HCT116 (cell line): ENCODE measurements around the gene PDE8A. TPM values are rescaled to one million over a fixed set of nuclear protein-coding genes. Genes with fewer than 3 reads are reported as not detected.

Experiments
- ATAC-seq: fragments of 200-7000 bp; cut with Tn5 transposase; 2 replicates; pipeline ENCODE4 v1.9.1; 2020; ENCODE audit warnings: mild to moderate bottlenecking, moderate library complexity
- BruUV-seq: library from RNA; stranded (reverse); fragments of 400-500 nt; replicated peaks from 2 replicates; lab custom pipeline; 2021; lab: Mats Ljungman, UMichigan
- CTCF ChIA-PET: fragments of 300-600 bp; sonication (Branson Sonifier 250); formaldehyde crosslinking; loops from one replicate; lab custom pipeline; 2021; ENCODE audit warnings: antibody characterized with exemption; lab: Charles Lee
- POLR2A ChIA-PET: fragments of 300-600, 350-600 bp; sonication (Branson Sonifier 250); formaldehyde crosslinking; loops from one replicate; lab custom pipeline; 2021; ENCODE audit warnings: antibody characterized with exemption; lab: Charles Lee
- RAD21 ChIA-PET, 2 experiments: fragments of 300-600 bp; sonication (Branson Sonifier 250); formaldehyde crosslinking; loops; one replicate each; lab custom pipeline; 2023; ENCODE audit warnings: low total read pairs in 2 of 2; ENCODE audit not compliant: uncharacterized antibody in 2 of 2, unreplicated experiment in 2 of 2, low non-redundant PET in 1 of 2; lab: Charles Lee
- DNase-seq: peaks from one replicate; pipeline ENCODE4 v3.0.0-alpha.2; 2010; ENCODE audit warnings: low read depth, low spot score
- H2AFZ ChIP-seq: fragments of 200-600 bp; shearing (Covaris generic), sonication (generic); 2 replicates; pipeline ENCODE4 v1.6.1; 2017; ENCODE audit warnings: low read depth, mixed run types, mixed read lengths, antibody characterized with exemption, low read length; ENCODE audit not compliant: poor library complexity, severe bottlenecking
- H3K27ac ChIP-seq: 2 replicates; pipeline ENCODE4 v1.5.1; 2012; ENCODE audit warnings: low read depth, low read length
- H3K27me3 ChIP-seq: fragments of 200-600 bp; sonication (generic); 2 replicates; pipeline ENCODE4 v1.6.1; 2016; ENCODE audit warnings: mixed run types, low read length, mixed read lengths; ENCODE audit not compliant: insufficient read depth
- H3K36me3 ChIP-seq, 2 experiments: fragments of 200-500 bp in 1 of 2; fragments of 200-600 bp in 1 of 2; sonication (Bioruptor generic) in 1 of 2; sonication (generic) in 1 of 2; 2 replicates each; pipeline versions ENCODE4 v1.5.1 to v1.6.1; 2014 to 2016; ENCODE audit warnings: low read length in 2 of 2, inconsistent platforms in 1 of 2, mixed read lengths in 1 of 2, mixed run types in 1 of 2; ENCODE audit not compliant: insufficient read depth in 2 of 2, control insufficient read depth in 1 of 2
- H3K4me1 ChIP-seq, 2 experiments: fragments of 200-600 bp in 1 of 2; sonication (generic) in 1 of 2; 2 replicates each; pipeline versions ENCODE4 v1.5.1 to v1.6.1; 2012 to 2017; ENCODE audit warnings: low read length in 2 of 2, inconsistent platforms in 1 of 2, mild to moderate bottlenecking in 1 of 2, mixed read lengths in 1 of 2, mixed run types in 1 of 2, moderate library complexity in 1 of 2; ENCODE audit not compliant: insufficient read depth in 2 of 2, control insufficient read depth in 1 of 2
- H3K4me2 ChIP-seq: fragments of 200-600 bp; sonication (generic); 2 replicates; pipeline ENCODE4 v1.6.1; 2017; ENCODE audit warnings: mixed run types, low read length, mixed read lengths
- H3K4me3 ChIP-seq, 2 experiments: fragments of 200-600 bp in 1 of 2; sonication (generic) in 1 of 2; replicated peaks in 1 of 2; 2 replicates each; pipeline ENCODE4 v1.5.1; 2011 to 2016; ENCODE audit warnings: low read length in 2 of 2, control low read depth in 1 of 2, low read depth in 1 of 2, mild to moderate bottlenecking in 1 of 2, mixed read lengths in 1 of 2, mixed run types in 1 of 2
- H3K79me2 ChIP-seq: fragments of 200-600 bp; sonication (generic); 2 replicates; pipeline ENCODE4 v1.6.1; 2017; ENCODE audit warnings: mild to moderate bottlenecking, mixed run types, low read length, moderate library complexity, mixed read lengths; ENCODE audit not compliant: insufficient read depth
- H3K9ac ChIP-seq: fragments of 200-600 bp; sonication (generic); 2 replicates; pipeline ENCODE4 v1.6.1; 2016; ENCODE audit warnings: low read length, mixed read lengths
- H3K9me2 ChIP-seq: fragments of 200-600 bp; sonication (generic), shearing (Covaris generic); 2 replicates; pipeline ENCODE4 v1.6.1; 2017; ENCODE audit warnings: mixed run types, mild to moderate bottlenecking, moderate library complexity; ENCODE audit not compliant: insufficient read depth
- H3K9me3 ChIP-seq, 2 experiments: fragments of 200-500 bp in 1 of 2; fragments of 200-600 bp in 1 of 2; sonication (Bioruptor generic) in 1 of 2; sonication (generic) in 1 of 2; 2 replicates each; pipeline ENCODE4 v1.6.1; 2014 to 2017; ENCODE audit warnings: low read length in 2 of 2, mixed read lengths in 2 of 2, inconsistent platforms in 1 of 2, low read depth in 1 of 2, mild to moderate bottlenecking in 1 of 2, mixed run types in 1 of 2, moderate library complexity in 1 of 2; ENCODE audit not compliant: control insufficient read depth in 1 of 2, insufficient read depth in 1 of 2
- H4K20me1 ChIP-seq: fragments of 200-600 bp; sonication (generic), shearing (Covaris generic); 2 replicates; pipeline ENCODE4 v1.6.1; 2017; ENCODE audit warnings: mixed run types, mild to moderate bottlenecking, moderate library complexity; ENCODE audit not compliant: insufficient read depth
- ELF1 ChIP-seq: IDR thresholded peaks from 2 replicates; pipeline ENCODE4 v1.6.1; 2012; ENCODE audit warnings: low read depth, borderline replicate concordance
- EZH2phosphoT487 ChIP-seq: fragments of 200-600 bp; IDR thresholded peaks from 2 replicates; pipeline ENCODE4 v1.6.1; 2018; ENCODE audit warnings: antibody characterized with exemption, borderline replicate concordance
- FOSL1 ChIP-seq: IDR thresholded peaks from 2 replicates; pipeline ENCODE4 v1.6.1; 2012; ENCODE audit warnings: low read depth
- JUND ChIP-seq: IDR thresholded peaks from 2 replicates; pipeline ENCODE4 v1.6.1; 2012
- MAX ChIP-seq: IDR thresholded peaks from 2 replicates; pipeline ENCODE4 v1.6.1; 2012
- POLR2AphosphoS5 ChIP-seq: IDR thresholded peaks from 2 replicates; pipeline ENCODE4 v1.6.1; 2011; ENCODE audit warnings: mild to moderate bottlenecking, low read depth, low read length, moderate library complexity
- TCF7L2 ChIP-seq: IDR thresholded peaks from 2 replicates; pipeline ENCODE4 v1.7.0; 2011; ENCODE audit warnings: borderline replicate concordance, inconsistent platforms; ENCODE audit not compliant: insufficient read depth, insufficient read length; ENCODE audit errors: extremely low read depth
- intact Hi-C: fragments of 100-400 bp; cut with micrococcal nuclease; formaldehyde crosslinking; loops from 2 replicates; pipeline ENCODE4 v1.10.0; 2022
- total RNA-seq: library from RNA; stranded (reverse); gene quantifications from one replicate; pipeline ENCODE4 v1.2.1, GENCODE V29; 2021; ENCODE audit not compliant: unreplicated experiment
- TF ChIP-seq, protein P1 (sequence below): IDR thresholded peaks from 2 replicates; pipeline ENCODE4 v1.6.1; 2012; ENCODE audit warnings: low read depth

The PDE8A gene
- total RNA-seq, 1 experiment from 2014 or later: 37.8 TPM

GRCh38 chr15:84983711-84984110 is 2.1 kb downstream of the PDE8A start:
- Histone ChIP-seq H4K20me1 (peaks cover 7% of the 10 kb centered on the region; the same call in 1 of the 2 replicates), H3K4me2 (peak overlapping the region; percentile 92; the same call in 1 of the 2 replicates), H3K36me3 (no peaks in the 10 kb centered on the region), H3K4me1 (peaks cover 10 to 31% of the 10 kb centered on the region in 2 experiments; a peak in 3 of 4 replicates), H3K27me3 (no peaks in the 10 kb centered on the region), H2AFZ (no peak overlapping the region), H3K9me2 (no peaks in the 10 kb centered on the region), H3K79me2 (peaks cover 61% of the 10 kb centered on the region), H3K4me3 (no peak overlapping the region), H3K9ac (no peak overlapping the region), H3K27ac (no peak overlapping the region), H3K9me3 (no peaks in the 10 kb centered on the region)
- DNase-seq (no peak), ATAC-seq (no peak)
- ChIA-PET CTCF (no interaction called here), POLR2A (no interaction called here), RAD21 (no interaction called here)
- TF ChIP-seq POLR2AphosphoS5 (no peak), FOSL1 (no peak), JUND (no peak), EZH2phosphoT487 (no peak), TCF7L2 (no peak)
- TF ChIP-seq, protein P1, sequence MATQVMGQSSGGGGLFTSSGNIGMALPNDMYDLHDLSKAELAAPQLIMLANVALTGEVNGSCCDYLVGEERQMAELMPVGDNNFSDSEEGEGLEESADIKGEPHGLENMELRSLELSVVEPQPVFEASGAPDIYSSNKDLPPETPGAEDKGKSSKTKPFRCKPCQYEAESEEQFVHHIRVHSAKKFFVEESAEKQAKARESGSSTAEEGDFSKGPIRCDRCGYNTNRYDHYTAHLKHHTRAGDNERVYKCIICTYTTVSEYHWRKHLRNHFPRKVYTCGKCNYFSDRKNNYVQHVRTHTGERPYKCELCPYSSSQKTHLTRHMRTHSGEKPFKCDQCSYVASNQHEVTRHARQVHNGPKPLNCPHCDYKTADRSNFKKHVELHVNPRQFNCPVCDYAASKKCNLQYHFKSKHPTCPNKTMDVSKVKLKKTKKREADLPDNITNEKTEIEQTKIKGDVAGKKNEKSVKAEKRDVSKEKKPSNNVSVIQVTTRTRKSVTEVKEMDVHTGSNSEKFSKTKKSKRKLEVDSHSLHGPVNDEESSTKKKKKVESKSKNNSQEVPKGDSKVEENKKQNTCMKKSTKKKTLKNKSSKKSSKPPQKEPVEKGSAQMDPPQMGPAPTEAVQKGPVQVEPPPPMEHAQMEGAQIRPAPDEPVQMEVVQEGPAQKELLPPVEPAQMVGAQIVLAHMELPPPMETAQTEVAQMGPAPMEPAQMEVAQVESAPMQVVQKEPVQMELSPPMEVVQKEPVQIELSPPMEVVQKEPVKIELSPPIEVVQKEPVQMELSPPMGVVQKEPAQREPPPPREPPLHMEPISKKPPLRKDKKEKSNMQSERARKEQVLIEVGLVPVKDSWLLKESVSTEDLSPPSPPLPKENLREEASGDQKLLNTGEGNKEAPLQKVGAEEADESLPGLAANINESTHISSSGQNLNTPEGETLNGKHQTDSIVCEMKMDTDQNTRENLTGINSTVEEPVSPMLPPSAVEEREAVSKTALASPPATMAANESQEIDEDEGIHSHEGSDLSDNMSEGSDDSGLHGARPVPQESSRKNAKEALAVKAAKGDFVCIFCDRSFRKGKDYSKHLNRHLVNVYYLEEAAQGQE: no peak
- intact Hi-C loops: loop anchor here (2.0 kb wide), 1 partner anchor 61 kb away; no protein-coding TSS in a partner anchor
- BruUV-seq: no TSS peak

DNA sequence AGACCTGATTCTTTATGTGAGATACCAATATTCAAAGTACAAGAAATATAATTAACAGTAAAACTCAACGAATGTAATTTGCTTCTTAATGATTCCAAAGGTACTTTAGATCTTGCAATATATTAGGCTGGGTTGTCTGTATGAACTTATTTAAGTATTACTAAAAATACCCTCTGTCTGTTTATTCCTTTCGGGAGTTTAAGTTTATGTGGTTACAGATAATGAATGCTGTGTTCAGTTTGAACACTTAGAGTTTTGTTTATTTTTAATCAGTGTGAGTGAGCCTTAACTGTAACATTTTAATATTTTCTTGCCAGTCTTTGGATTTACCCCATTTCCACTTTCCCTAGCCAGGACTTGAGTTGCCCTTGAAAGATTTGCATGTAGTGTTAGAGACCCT is 3.5 kb downstream of the PDE8A start:
- ChIA-PET POLR2A (no interaction called here), CTCF (no interaction called here), RAD21 (no interaction called here)
- Histone ChIP-seq H4K20me1 (peaks cover 7% of the 10 kb centered on the region; the same call in 1 of the 2 replicates), H3K9ac (no peak overlapping the region), H3K36me3 (no peaks in the 10 kb centered on the region), H3K9me3 (no peaks in the 10 kb centered on the region), H3K4me2 (no peak overlapping the region), H3K27me3 (no peaks in the 10 kb centered on the region), H3K4me1 (peaks cover 3 to 18% of the 10 kb centered on the region in 2 experiments; a peak in 3 of 4 replicates), H2AFZ (no peak overlapping the region), H3K27ac (no peak overlapping the region), H3K9me2 (no peaks in the 10 kb centered on the region), H3K79me2 (peaks cover 76% of the 10 kb centered on the region), H3K4me3 (no peak overlapping the region)
- intact Hi-C loops: no loop called here
- ATAC-seq (no peak), DNase-seq (no peak)
- no peak for TF ChIP-seq POLR2AphosphoS5
- TF ChIP-seq, protein P1: no peak
- no peak for TF ChIP-seq JUND
- no peak for TF ChIP-seq ELF1
- no peak for TF ChIP-seq MAX
- no TSS peak for BruUV-seq
